Fibroblast of the aortic adventitia (primary cell): ENCODE results near the gene WDR27. TPM values are rescaled to one million over a fixed set of nuclear protein-coding genes. Genes with fewer than 3 reads are reported as not detected.

ENCODE experiments used
- DNase-seq: peaks from one replicate; pipeline ENCODE4 v3.0.0-alpha.2; 2010; ENCODE audit warnings: low read depth
- H3K4me3 ChIP-seq: 2 replicates; pipeline ENCODE4 v1.5.1; 2011; ENCODE audit warnings: low read depth, mild to moderate bottlenecking, control low read depth, low read length, moderate library complexity
- total RNA-seq: library from RNA; depleted of rRNA; stranded (reverse); fragments of >200 nt; gene quantifications from 2 replicates; pipeline ENCODE4 v1.2.3, GENCODE V29; 2012; ENCODE audit warnings: low replicate concordance
- TF ChIP-seq, protein P1 (sequence below): IDR thresholded peaks from 2 replicates; pipeline ENCODE4 v1.5.1; 2011; ENCODE audit warnings: mild to moderate bottlenecking, low read length, control low read depth, inconsistent platforms; ENCODE audit not compliant: insufficient read depth

WDR27 gene
- total RNA-seq, 1 donor, result 19.9 TPM

DNA sequence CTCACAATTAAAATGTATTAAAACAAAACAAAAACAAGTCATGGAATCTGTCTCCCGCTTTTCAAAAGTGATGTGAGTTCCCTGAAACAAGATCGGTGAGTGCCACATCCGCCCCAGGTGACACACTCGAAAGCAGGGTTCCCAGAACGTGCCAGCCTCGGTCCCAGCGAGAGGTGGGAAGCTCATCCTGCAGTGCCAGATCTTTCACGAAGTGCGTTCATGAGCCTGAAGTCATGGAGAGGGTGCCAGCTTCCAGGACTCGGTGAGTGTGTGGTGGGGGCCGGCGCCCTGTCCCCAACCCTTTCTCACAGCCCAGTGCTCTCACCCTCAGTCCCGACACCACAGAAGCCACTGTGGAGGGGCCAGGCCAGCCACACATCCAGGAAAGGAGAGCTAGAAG is 127.4 kb downstream of the WDR27 start:
- no peak overlapping the region for H3K4me3 ChIP-seq
- DNase-seq, result no peak
- TF ChIP-seq, protein P1, sequence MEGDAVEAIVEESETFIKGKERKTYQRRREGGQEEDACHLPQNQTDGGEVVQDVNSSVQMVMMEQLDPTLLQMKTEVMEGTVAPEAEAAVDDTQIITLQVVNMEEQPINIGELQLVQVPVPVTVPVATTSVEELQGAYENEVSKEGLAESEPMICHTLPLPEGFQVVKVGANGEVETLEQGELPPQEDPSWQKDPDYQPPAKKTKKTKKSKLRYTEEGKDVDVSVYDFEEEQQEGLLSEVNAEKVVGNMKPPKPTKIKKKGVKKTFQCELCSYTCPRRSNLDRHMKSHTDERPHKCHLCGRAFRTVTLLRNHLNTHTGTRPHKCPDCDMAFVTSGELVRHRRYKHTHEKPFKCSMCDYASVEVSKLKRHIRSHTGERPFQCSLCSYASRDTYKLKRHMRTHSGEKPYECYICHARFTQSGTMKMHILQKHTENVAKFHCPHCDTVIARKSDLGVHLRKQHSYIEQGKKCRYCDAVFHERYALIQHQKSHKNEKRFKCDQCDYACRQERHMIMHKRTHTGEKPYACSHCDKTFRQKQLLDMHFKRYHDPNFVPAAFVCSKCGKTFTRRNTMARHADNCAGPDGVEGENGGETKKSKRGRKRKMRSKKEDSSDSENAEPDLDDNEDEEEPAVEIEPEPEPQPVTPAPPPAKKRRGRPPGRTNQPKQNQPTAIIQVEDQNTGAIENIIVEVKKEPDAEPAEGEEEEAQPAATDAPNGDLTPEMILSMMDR, result no peak

DNA sequence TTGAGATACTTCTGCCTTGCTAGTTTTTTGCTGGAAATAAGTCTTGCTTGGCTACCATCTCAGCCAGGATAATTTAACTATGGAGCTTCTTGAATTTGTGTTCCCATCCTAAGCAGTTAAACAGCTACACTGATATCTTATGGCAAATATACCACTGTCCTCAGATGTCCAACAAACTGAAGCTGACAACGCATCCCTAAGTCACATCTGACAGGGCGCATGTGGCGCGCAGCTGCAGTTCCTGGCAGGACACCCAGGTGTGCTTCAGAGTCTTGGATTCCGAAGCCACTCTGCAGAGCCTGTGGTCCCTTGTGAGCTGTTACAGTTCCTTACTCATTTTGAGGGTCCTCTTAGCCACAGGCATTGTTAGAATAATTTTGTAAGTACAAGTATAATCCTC is 127.9 kb downstream of the WDR27 start:
- TF ChIP-seq, protein P1, result no peak
- DNase-seq, result no peak
- H3K4me3 ChIP-seq, result no peak overlapping the region

DNA sequence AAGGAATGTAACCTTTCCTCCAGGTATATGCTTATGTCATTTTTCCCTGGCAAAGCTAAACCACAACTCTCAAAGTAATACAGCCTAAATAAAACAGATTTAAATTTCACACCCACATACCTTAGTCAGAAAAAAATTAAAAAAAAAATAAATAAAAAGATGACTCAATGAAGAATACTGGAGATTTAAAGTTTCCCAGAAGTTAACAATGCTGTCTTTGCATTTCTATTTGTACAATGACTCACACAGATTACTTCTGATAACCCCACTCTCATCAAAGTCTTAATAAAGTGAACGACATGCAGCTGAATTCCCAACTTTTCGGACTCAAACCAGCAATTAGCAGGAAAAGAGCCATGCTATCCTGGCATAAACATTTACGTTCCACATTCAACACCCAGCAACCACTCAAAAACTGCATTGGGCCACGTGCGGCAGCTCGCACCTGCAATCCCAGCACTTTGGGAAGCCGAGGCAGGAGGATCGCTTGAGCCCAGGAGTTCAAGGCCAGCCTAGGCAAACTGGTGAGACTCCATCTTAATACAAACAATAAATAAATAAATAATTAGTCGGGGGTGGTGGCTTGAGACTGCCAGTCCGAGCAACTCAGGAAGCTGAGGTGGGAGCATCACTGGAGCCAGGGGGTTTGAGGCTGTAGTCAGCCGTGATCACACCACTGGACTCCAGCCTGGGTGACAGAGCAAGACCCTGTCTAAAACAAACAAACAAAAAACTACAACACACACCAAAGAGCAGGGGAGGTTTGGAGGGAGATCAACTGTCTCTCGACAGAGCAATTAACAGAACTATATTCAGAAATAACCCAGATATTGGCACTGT is 130.5 kb downstream of the WDR27 start:
- no peak overlapping the region for H3K4me3 ChIP-seq
- DNase-seq, result peak; percentile 63
- TF ChIP-seq, protein P1, result no peak

DNA sequence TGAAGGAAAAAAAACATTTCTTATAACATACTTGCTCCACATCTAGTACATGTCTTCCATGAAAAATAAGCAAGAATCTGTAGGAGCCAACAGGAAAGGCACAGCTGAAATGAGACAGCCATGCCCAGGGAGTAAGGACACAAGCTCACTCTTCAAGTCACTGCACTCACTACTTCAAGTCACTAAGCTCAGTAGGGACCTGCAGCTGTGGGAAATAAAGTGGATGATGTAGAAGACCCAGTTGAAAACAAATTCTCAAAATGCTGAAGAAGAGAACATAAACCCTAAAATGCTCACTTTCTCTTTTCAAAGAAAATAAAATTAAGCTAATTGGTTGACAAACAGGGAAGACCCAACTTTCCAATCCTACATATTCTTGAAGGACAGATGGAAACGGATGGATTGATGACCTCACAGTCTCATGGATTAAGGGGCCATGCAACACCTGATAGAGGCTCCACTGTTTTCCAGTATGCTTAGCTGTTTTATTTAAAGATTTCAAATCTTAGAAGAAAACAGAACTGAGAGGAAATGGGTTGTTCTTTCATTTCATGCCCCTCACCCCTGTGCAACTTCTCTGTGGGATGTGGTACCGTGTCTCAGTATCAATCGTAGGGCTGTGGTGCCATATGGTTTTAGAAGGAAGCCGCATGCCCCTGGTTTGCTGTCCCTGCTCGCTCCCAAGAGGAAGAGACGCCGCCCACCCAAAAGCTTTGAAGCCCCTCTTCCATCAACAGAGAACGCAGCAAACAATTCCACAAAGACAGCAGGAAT is 133.3 kb downstream of the WDR27 start:
- H3K4me3 ChIP-seq, result no peak overlapping the region
- TF ChIP-seq, protein P1, result no peak
- DNase-seq, result no peak

DNA sequence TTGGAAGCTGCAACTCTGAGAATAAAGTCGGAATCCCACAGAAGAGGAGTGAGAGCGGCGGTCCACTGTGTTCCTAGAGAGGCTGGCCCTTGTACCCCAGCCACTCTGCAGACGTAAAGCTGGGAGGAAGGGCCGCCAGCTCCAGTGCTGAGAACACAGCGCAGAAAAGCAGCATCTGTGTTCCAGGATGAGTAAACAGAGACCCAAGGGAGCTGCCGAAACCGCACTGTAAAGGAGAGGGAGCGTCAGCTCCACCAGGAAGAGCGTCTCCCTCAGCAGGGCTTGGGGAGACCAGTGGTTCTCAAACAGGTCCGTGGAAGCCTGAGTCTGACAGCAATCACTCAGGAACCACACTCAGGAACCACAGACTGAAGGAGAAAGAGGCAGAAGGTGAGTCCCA is 134.0 kb downstream of the WDR27 start:
- H3K4me3 ChIP-seq, result no peak overlapping the region
- TF ChIP-seq, protein P1, result no peak
- no peak for DNase-seq

DNA sequence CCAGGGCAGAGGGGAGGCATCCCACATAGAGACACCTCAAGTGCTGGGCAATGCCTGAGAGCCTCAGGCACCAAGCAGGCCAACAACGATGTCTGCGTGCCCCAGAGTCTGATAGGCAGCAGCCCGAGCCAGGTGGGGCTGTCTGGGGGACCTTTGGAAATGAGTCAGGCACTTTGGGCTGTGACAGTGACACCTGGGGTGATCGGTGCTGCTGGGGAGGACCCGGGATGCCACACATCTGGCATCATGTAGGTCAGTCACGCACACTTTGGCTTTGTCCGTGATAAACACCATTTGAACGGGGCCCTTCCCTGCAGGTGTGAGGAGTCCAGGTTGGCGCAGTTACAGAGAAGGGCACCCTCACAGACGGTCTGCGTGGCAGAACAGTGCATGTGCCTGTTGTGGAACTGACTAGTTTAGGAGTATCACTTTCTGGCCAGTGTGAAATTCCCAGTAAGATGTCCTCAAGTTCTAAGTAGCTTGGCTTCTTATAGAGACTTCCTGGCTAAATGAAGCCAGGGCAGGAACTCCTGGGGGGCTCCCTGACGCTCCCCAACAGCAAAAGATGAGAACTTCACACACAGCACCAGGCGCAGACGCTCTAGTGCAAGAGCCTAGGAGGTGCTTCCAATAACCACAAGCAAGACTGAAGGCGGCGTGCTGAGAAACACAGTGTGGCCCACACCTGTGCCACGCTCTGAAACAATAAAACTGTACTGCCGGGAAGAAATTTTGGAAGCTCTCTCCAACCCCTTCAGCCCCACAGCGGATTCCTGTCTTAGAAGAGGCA is 134.7 kb downstream of the WDR27 start:
- H3K4me3 ChIP-seq, result no peak overlapping the region
- DNase-seq, result no peak
- TF ChIP-seq, protein P1, result no peak
